ENCODE data around the gene FBXL16.

DNA sequence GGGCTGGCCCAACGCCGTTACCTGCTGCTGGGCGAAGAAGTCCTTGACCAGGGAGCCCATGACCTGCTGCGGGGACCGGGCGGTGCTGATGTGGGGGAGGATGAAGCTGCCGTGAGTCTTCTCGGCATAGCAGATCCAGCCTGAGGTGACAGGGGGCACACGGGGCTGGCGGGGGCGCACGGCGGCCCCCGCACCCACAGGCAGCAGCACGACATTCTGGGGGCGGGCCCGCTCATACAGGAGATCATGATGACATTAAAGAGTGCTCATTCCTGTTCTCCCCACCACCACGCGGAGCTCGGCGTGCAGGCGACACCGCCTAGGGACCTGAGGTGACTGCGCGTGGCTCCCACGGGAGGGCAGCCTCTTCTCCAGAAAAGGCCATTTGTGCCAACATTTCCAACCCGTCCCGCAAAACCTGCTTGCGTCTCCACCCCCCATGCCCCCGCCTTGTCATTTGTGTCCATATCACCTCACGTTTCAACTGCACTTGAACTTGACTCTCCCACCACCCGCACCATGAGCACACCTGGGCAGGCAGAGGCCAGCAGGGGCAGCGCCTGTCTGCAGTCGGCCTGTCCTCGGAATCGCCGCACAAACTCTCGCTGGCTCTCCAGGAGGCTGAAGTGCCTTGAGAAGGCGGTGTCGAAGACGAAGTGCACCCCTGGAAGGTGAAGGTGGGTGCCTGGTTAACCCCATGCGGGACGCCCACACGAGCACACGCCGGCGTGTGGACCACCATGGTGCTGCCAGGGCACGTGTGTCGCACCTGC lies 28.8 kb upstream of the FBXL16 start:
- TF ChIP-seq MXI1 (IDR thresholded peaks at IDR 0.05; ENCODE audit: borderline replicate concordance, low read depth, low read length), result no peak
- TF ChIP-seq ZHX2 (IDR thresholded peaks at IDR 0.05; ENCODE audit: low read depth), result no peak
- TF ChIP-seq ZHX2 (CRISPR knock-in tag; IDR thresholded peaks at IDR 0.05; ENCODE audit: borderline replicate concordance), result no peak
- TF ChIP-seq ZBTB33 (CRISPR knock-in tag; IDR thresholded peaks at IDR 0.05), result no peak
- no peak for TF ChIP-seq ZNF207 (IDR thresholded peaks at IDR 0.05; ENCODE audit: borderline replicate concordance)
- TF ChIP-seq, protein P1, sequence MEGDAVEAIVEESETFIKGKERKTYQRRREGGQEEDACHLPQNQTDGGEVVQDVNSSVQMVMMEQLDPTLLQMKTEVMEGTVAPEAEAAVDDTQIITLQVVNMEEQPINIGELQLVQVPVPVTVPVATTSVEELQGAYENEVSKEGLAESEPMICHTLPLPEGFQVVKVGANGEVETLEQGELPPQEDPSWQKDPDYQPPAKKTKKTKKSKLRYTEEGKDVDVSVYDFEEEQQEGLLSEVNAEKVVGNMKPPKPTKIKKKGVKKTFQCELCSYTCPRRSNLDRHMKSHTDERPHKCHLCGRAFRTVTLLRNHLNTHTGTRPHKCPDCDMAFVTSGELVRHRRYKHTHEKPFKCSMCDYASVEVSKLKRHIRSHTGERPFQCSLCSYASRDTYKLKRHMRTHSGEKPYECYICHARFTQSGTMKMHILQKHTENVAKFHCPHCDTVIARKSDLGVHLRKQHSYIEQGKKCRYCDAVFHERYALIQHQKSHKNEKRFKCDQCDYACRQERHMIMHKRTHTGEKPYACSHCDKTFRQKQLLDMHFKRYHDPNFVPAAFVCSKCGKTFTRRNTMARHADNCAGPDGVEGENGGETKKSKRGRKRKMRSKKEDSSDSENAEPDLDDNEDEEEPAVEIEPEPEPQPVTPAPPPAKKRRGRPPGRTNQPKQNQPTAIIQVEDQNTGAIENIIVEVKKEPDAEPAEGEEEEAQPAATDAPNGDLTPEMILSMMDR (CRISPR knock-in tag; IDR thresholded peaks at IDR 0.05), result no peak
- no peak for TF ChIP-seq CHD2 (IDR thresholded peaks at IDR 0.05; ENCODE audit: low read depth, low read length)
- TF ChIP-seq ZNF124 (CRISPR knock-in tag; IDR thresholded peaks at IDR 0.05), result no peak
- TF ChIP-seq HOMEZ (CRISPR knock-in tag; IDR thresholded peaks at IDR 0.05; ENCODE audit: low read depth), result no peak
- TF ChIP-seq, protein P2, sequence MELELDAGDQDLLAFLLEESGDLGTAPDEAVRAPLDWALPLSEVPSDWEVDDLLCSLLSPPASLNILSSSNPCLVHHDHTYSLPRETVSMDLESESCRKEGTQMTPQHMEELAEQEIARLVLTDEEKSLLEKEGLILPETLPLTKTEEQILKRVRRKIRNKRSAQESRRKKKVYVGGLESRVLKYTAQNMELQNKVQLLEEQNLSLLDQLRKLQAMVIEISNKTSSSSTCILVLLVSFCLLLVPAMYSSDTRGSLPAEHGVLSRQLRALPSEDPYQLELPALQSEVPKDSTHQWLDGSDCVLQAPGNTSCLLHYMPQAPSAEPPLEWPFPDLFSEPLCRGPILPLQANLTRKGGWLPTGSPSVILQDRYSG (CRISPR knock-in tag; IDR thresholded peaks at IDR 0.05), result no peak
- no peak for TF ChIP-seq CREB1 (IDR thresholded peaks at IDR 0.05)
- TF ChIP-seq CREB1 (CRISPR knock-in tag; IDR thresholded peaks at IDR 0.05), result no peak
- no peak for TF ChIP-seq HDAC2 (CRISPR knock-in tag; IDR thresholded peaks at IDR 0.05)
- no peak for TF ChIP-seq HIVEP1 (CRISPR knock-in tag; IDR thresholded peaks at IDR 0.05)
- no peak for TF ChIP-seq ELF1 (CRISPR knock-in tag; IDR thresholded peaks at IDR 0.05)
- no peak for TF ChIP-seq ATF7 (IDR thresholded peaks at IDR 0.05)
- no peak for TF ChIP-seq ATF7 (CRISPR knock-in tag; IDR thresholded peaks at IDR 0.05)
